HCT116 (cell line): ENCODE results near the gene DYNC1LI1. TPM values are rescaled to one million over a fixed set of nuclear protein-coding genes. Genes with fewer than 3 reads are reported as not detected.

ENCODE experiments used
- ATAC-seq: fragments of 200-7000 bp; cut with Tn5 transposase; 2 replicates; pipeline ENCODE4 v1.9.1; 2020; ENCODE audit warnings: mild to moderate bottlenecking, moderate library complexity
- BruUV-seq: library from RNA; stranded (reverse); fragments of 400-500 nt; replicated peaks from 2 replicates; lab custom pipeline; 2021; lab: Mats Ljungman, UMichigan
- CTCF ChIA-PET: fragments of 300-600 bp; sonication (Branson Sonifier 250); formaldehyde crosslinking; loops from one replicate; lab custom pipeline; 2021; ENCODE audit warnings: antibody characterized with exemption; lab: Charles Lee
- POLR2A ChIA-PET: fragments of 300-600, 350-600 bp; sonication (Branson Sonifier 250); formaldehyde crosslinking; loops from one replicate; lab custom pipeline; 2021; ENCODE audit warnings: antibody characterized with exemption; lab: Charles Lee
- RAD21 ChIA-PET, 2 experiments: fragments of 300-600 bp; sonication (Branson Sonifier 250); formaldehyde crosslinking; loops; one replicate each; lab custom pipeline; 2023; ENCODE audit warnings: low total read pairs in 2 of 2; ENCODE audit not compliant: uncharacterized antibody in 2 of 2, unreplicated experiment in 2 of 2, low non-redundant PET in 1 of 2; lab: Charles Lee
- DNase-seq: peaks from one replicate; pipeline ENCODE4 v3.0.0-alpha.2; 2010; ENCODE audit warnings: low read depth, low spot score
- H2AFZ ChIP-seq: fragments of 200-600 bp; shearing (Covaris generic), sonication (generic); 2 replicates; pipeline ENCODE4 v1.6.1; 2017; ENCODE audit warnings: low read depth, mixed run types, mixed read lengths, antibody characterized with exemption, low read length; ENCODE audit not compliant: poor library complexity, severe bottlenecking
- H3K27ac ChIP-seq: 2 replicates; pipeline ENCODE4 v1.5.1; 2012; ENCODE audit warnings: low read depth, low read length
- H3K27me3 ChIP-seq: fragments of 200-600 bp; sonication (generic); 2 replicates; pipeline ENCODE4 v1.6.1; 2016; ENCODE audit warnings: mixed run types, low read length, mixed read lengths; ENCODE audit not compliant: insufficient read depth
- H3K36me3 ChIP-seq, 2 experiments: fragments of 200-500 bp in 1 of 2; fragments of 200-600 bp in 1 of 2; sonication (Bioruptor generic) in 1 of 2; sonication (generic) in 1 of 2; 2 replicates each; pipeline versions ENCODE4 v1.5.1 to v1.6.1; 2014 to 2016; ENCODE audit warnings: low read length in 2 of 2, inconsistent platforms in 1 of 2, mixed read lengths in 1 of 2, mixed run types in 1 of 2; ENCODE audit not compliant: insufficient read depth in 2 of 2, control insufficient read depth in 1 of 2
- H3K4me1 ChIP-seq, 2 experiments: fragments of 200-600 bp in 1 of 2; sonication (generic) in 1 of 2; 2 replicates each; pipeline versions ENCODE4 v1.5.1 to v1.6.1; 2012 to 2017; ENCODE audit warnings: low read length in 2 of 2, inconsistent platforms in 1 of 2, mild to moderate bottlenecking in 1 of 2, mixed read lengths in 1 of 2, mixed run types in 1 of 2, moderate library complexity in 1 of 2; ENCODE audit not compliant: insufficient read depth in 2 of 2, control insufficient read depth in 1 of 2
- H3K4me2 ChIP-seq: fragments of 200-600 bp; sonication (generic); 2 replicates; pipeline ENCODE4 v1.6.1; 2017; ENCODE audit warnings: mixed run types, low read length, mixed read lengths
- H3K4me3 ChIP-seq, 2 experiments: fragments of 200-600 bp in 1 of 2; sonication (generic) in 1 of 2; replicated peaks in 1 of 2; 2 replicates each; pipeline ENCODE4 v1.5.1; 2011 to 2016; ENCODE audit warnings: low read length in 2 of 2, control low read depth in 1 of 2, low read depth in 1 of 2, mild to moderate bottlenecking in 1 of 2, mixed read lengths in 1 of 2, mixed run types in 1 of 2
- H3K79me2 ChIP-seq: fragments of 200-600 bp; sonication (generic); 2 replicates; pipeline ENCODE4 v1.6.1; 2017; ENCODE audit warnings: mild to moderate bottlenecking, mixed run types, low read length, moderate library complexity, mixed read lengths; ENCODE audit not compliant: insufficient read depth
- H3K9ac ChIP-seq: fragments of 200-600 bp; sonication (generic); 2 replicates; pipeline ENCODE4 v1.6.1; 2016; ENCODE audit warnings: low read length, mixed read lengths
- H3K9me2 ChIP-seq: fragments of 200-600 bp; sonication (generic), shearing (Covaris generic); 2 replicates; pipeline ENCODE4 v1.6.1; 2017; ENCODE audit warnings: mixed run types, mild to moderate bottlenecking, moderate library complexity; ENCODE audit not compliant: insufficient read depth
- H3K9me3 ChIP-seq, 2 experiments: fragments of 200-500 bp in 1 of 2; fragments of 200-600 bp in 1 of 2; sonication (Bioruptor generic) in 1 of 2; sonication (generic) in 1 of 2; 2 replicates each; pipeline ENCODE4 v1.6.1; 2014 to 2017; ENCODE audit warnings: low read length in 2 of 2, mixed read lengths in 2 of 2, inconsistent platforms in 1 of 2, low read depth in 1 of 2, mild to moderate bottlenecking in 1 of 2, mixed run types in 1 of 2, moderate library complexity in 1 of 2; ENCODE audit not compliant: control insufficient read depth in 1 of 2, insufficient read depth in 1 of 2
- H4K20me1 ChIP-seq: fragments of 200-600 bp; sonication (generic), shearing (Covaris generic); 2 replicates; pipeline ENCODE4 v1.6.1; 2017; ENCODE audit warnings: mixed run types, mild to moderate bottlenecking, moderate library complexity; ENCODE audit not compliant: insufficient read depth
- CBX3 ChIP-seq: IDR thresholded peaks from 2 replicates; pipeline ENCODE4 v1.6.1; 2012; ENCODE audit warnings: low read depth
- ELF1 ChIP-seq: IDR thresholded peaks from 2 replicates; pipeline ENCODE4 v1.6.1; 2012; ENCODE audit warnings: low read depth, borderline replicate concordance
- FOSL1 ChIP-seq: IDR thresholded peaks from 2 replicates; pipeline ENCODE4 v1.6.1; 2012; ENCODE audit warnings: low read depth
- POLR2AphosphoS5 ChIP-seq: IDR thresholded peaks from 2 replicates; pipeline ENCODE4 v1.6.1; 2011; ENCODE audit warnings: mild to moderate bottlenecking, low read depth, low read length, moderate library complexity
- REST ChIP-seq: IDR thresholded peaks from 2 replicates; pipeline ENCODE4 v1.6.1; 2012; ENCODE audit warnings: low read depth
- intact Hi-C: fragments of 100-400 bp; cut with micrococcal nuclease; formaldehyde crosslinking; loops from 2 replicates; pipeline ENCODE4 v1.10.0; 2022
- total RNA-seq: library from RNA; stranded (reverse); gene quantifications from one replicate; pipeline ENCODE4 v1.2.1, GENCODE V29; 2021; ENCODE audit not compliant: unreplicated experiment

DYNC1LI1 gene
- total RNA-seq, 1 experiment from 2014 or later, result 39.4 TPM

GRCh38 chr3:32511005-32511404 is 59.7 kb downstream of the DYNC1LI1 start:
- intact Hi-C loops, result loop anchor here (2.0 kb wide), 2 partner anchors 222 to 424 kb away; no protein-coding TSS in a partner anchor
- no peak overlapping the region for H3K27ac ChIP-seq

More at GRCh38 chr3:32511005-32511404, 59.7 kb downstream of the DYNC1LI1 start:
- no peaks in the 10 kb centered on the region for H3K9me3 ChIP-seq
- H3K9ac ChIP-seq, result no peak overlapping the region
- no peak overlapping the region for H2AFZ ChIP-seq
- no peak for DNase-seq
- H4K20me1 ChIP-seq, result no peaks in the 10 kb centered on the region
- H3K4me1 ChIP-seq, result no peaks in the 10 kb centered on the region
- H3K4me2 ChIP-seq, result no peak overlapping the region
- H3K4me3 ChIP-seq, result no peak overlapping the region
- POLR2A ChIA-PET, result no interaction called here
- H3K27me3 ChIP-seq, result no peaks in the 10 kb centered on the region
- H3K9me2 ChIP-seq, result no peaks in the 10 kb centered on the region
- no TSS peak for BruUV-seq
- CTCF ChIA-PET, result no interaction called here
- H3K36me3 ChIP-seq, result no peaks in the 10 kb centered on the region
- no peak for TF ChIP-seq CBX3
- no peak for TF ChIP-seq POLR2AphosphoS5
- TF ChIP-seq ELF1, result no peak
- TF ChIP-seq FOSL1, result no peak
- TF ChIP-seq REST, result no peak
- no peak for ATAC-seq
- RAD21 ChIA-PET, result no interaction called here
- no peaks in the 10 kb centered on the region for H3K79me2 ChIP-seq
